CD14-positive monocyte (primary cell): ENCODE data around the gene TRIM67. TPM values are rescaled to one million over a fixed set of nuclear protein-coding genes. Genes with fewer than 3 reads are reported as not detected.
A peak's percentile ranks its signal among the peaks of the same experiment; 100 is the strongest.

Experiments
- DNase-seq, 3 donors: peaks; one replicate each; pipeline ENCODE4 v3.0.0-alpha.2; 2011 to 2022
- H2AFZ ChIP-seq: 2 replicates; pipeline ENCODE4 v1.6.0; 2012; ENCODE audit warnings: mild to moderate bottlenecking, low read depth, low read length, inconsistent platforms; ENCODE audit not compliant: insufficient read depth, poor library complexity, severe bottlenecking
- H3K27ac ChIP-seq, 2 donors: 1 replicate in 1 of 2; 2 replicates in 1 of 2; pipeline ENCODE4 v1.5.1; 2012 to 2013; ENCODE audit warnings: low read length in 2 of 2, control low read depth in 1 of 2, inconsistent platforms in 1 of 2, low read depth in 1 of 2, mild to moderate bottlenecking in 1 of 2
- H3K27me3 ChIP-seq, 2 donors: one replicate each; pipeline versions ENCODE4 v1.6.0 to v1.6.1; 2011 to 2013; ENCODE audit warnings: low read length in 2 of 2; ENCODE audit not compliant: control insufficient read depth in 2 of 2, insufficient read depth in 2 of 2
- H3K36me3 ChIP-seq, 2 donors: replicated peaks in 1 of 2; 1 replicate in 1 of 2; 2 replicates in 1 of 2; pipeline versions ENCODE4 v1.5.1 to v1.6.1; 2012 to 2013; ENCODE audit warnings: low read length in 2 of 2, control low read depth in 1 of 2, inconsistent platforms in 1 of 2, mild to moderate bottlenecking in 1 of 2; ENCODE audit not compliant: insufficient read depth in 2 of 2, control insufficient read depth in 1 of 2
- H3K4me1 ChIP-seq, 2 donors: 1 replicate in 1 of 2; 2 replicates in 1 of 2; pipeline versions ENCODE4 v1.5.1 to v1.6.1; 2012 to 2013; ENCODE audit warnings: low read length in 2 of 2, control low read depth in 1 of 2, inconsistent platforms in 1 of 2, mild to moderate bottlenecking in 1 of 2, moderate library complexity in 1 of 2; ENCODE audit not compliant: insufficient read depth in 2 of 2, control insufficient read depth in 1 of 2
- H3K4me2 ChIP-seq: replicated peaks from 2 replicates; pipeline ENCODE3; 2012; ENCODE audit warnings: low read length, moderate library complexity, mild to moderate bottlenecking; ENCODE audit not compliant: poor library complexity, severe bottlenecking; ENCODE audit errors: extremely low read depth
- H3K4me3 ChIP-seq, 3 experiments: fragments of 200-600 bp in 1 of 3; sonication (generic) in 1 of 3; replicated peaks in 1 of 3; 1 replicate in 2 of 3; 2 replicates in 1 of 3; pipeline ENCODE4 v1.5.1; 2011 to 2013; ENCODE audit warnings: low read length in 3 of 3, mild to moderate bottlenecking in 3 of 3, control low read depth in 2 of 3, low read depth in 2 of 3, inconsistent platforms in 1 of 3, moderate library complexity in 1 of 3
- H3K79me2 ChIP-seq: 2 replicates; pipeline ENCODE4 v1.6.0; 2012; ENCODE audit warnings: mild to moderate bottlenecking, control low read depth, inconsistent platforms, low read length, moderate library complexity; ENCODE audit not compliant: insufficient read depth
- H3K9ac ChIP-seq: 2 replicates; pipeline ENCODE4 v1.6.0; 2017; ENCODE audit warnings: low read length, mild to moderate bottlenecking; ENCODE audit not compliant: insufficient read depth, poor library complexity, severe bottlenecking
- H3K9me3 ChIP-seq, 2 donors: replicated peaks in 1 of 2; 1 replicate in 1 of 2; 2 replicates in 1 of 2; pipeline versions ENCODE4 v1.5.1 to v1.6.1; 2012 to 2013; ENCODE audit warnings: low read length in 2 of 2, control low read depth in 1 of 2; ENCODE audit not compliant: control insufficient read depth in 1 of 2, insufficient read depth in 1 of 2
- H4K20me1 ChIP-seq: 2 replicates; pipeline ENCODE4 v1.6.0; 2012; ENCODE audit warnings: mild to moderate bottlenecking, low read length, control low read depth, moderate library complexity; ENCODE audit not compliant: insufficient read depth
- H3K27ac Mint-ChIP-seq, 7 donors: one replicate each; pipeline ENCODE4 v1.8.0; 2020; ENCODE audit warnings: mild to moderate bottlenecking in 7 of 7, mixed read lengths in 7 of 7, moderate library complexity in 6 of 7, inconsistent platforms in 2 of 7
- H3K27me3 Mint-ChIP-seq, 3 donors: one replicate each; pipeline ENCODE4 v1.8.0; 2021 to 2022; ENCODE audit warnings: low read depth in 3 of 3, mild to moderate bottlenecking in 3 of 3, mixed read lengths in 3 of 3, moderate library complexity in 3 of 3, inconsistent platforms in 1 of 3
- H3K36me3 Mint-ChIP-seq, 2 donors: one replicate each; pipeline ENCODE4 v1.8.0; 2020; ENCODE audit warnings: mixed read lengths in 2 of 2, inconsistent platforms in 1 of 2, mild to moderate bottlenecking in 1 of 2
- H3K4me1 Mint-ChIP-seq: one replicate; pipeline ENCODE4 v1.8.0; 2020; ENCODE audit warnings: mild to moderate bottlenecking, mixed read lengths
- H3K4me3 Mint-ChIP-seq, 2 donors: one replicate each; pipeline ENCODE4 v1.8.0; 2020; ENCODE audit warnings: mild to moderate bottlenecking in 2 of 2, mixed read lengths in 2 of 2, moderate library complexity in 1 of 2
- H3K9me3 Mint-ChIP-seq, 7 donors: one replicate each; pipeline ENCODE4 v1.8.0; 2020 to 2022; ENCODE audit warnings: mixed read lengths in 7 of 7, mild to moderate bottlenecking in 6 of 7, moderate library complexity in 6 of 7, inconsistent platforms in 2 of 7
- CTCF ChIP-seq: fragments of 200-600 bp; IDR thresholded peaks from one replicate; pipeline ENCODE4 v1.8.0; 2022; ENCODE audit warnings: antibody characterized with exemption, mild to moderate bottlenecking
- WGBS: methylation state at CpG from one replicate; pipeline ENCODE4 v1.1.5; 2013; ENCODE audit warnings: missing lambda C conversion rate; ENCODE audit not compliant: insufficient coverage; 5-methylcytosine and 5-hydroxymethylcytosine counted together
- intact Hi-C, 2 donors: fragments of 100-400 bp; cut with micrococcal nuclease; formaldehyde crosslinking; loops; one replicate each; pipeline versions ENCODE4 v1.15.0 to v1.15.1; 2023
- polyA plus RNA-seq, 3 donors: library from polyadenylated mRNA; depleted of rRNA in 1 of 3; unstranded in 2 of 3; stranded (reverse) in 1 of 3; fragments of 300-500 nt in 2 of 3; fragments of >200 nt in 1 of 3; fragmentation: Illumina TruSeq in 2 of 3; gene quantifications; 1 replicate in 2 of 3; 2 replicates in 1 of 3; pipeline ENCODE4 v1.2.3, GENCODE V29; 2012 to 2021

The TRIM67 gene
- polyA plus RNA-seq, 3 donors = not detected

DNA sequence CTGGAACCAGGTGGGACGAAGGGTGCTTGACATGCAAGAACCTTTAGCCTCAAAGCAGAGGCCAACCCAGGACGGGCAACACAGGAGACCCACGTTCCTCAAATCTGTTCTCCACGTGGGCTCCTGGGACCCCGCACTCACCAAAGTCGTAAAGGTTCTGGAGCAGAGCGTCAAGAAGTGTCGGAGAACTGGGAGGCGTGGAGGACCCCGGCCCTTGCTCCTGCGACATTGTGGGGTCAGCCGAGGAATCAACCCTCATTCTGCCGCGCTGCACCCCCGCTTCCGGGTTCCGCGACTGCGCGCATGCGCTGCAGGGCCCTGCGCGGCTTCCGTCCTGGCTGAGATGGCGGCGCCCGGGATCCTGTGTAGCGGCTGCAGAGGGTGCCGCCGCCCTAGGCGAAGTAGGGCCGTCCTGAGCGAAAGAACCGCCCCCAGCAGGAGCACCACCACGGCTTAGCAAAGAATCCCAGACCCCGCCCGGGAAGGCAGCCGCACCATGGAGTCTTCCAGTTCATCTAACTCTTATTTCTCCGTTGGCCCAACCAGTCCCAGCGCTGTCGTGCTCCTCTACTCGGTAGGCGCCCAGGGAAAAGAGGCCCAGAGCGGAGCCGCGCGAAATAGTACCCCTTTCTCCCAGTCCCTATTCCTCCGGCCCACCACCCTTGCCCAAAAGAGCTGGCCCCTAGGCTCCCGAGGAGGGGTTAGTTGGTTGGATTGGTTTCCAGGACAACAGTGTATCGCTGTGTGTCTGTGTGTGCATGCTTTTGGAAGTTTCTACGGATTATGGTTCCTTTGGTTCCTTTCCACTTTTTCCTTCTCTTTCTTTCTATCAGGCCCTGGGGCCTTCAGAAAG lies 79.3 kb downstream of the TRIM67 start, which contains the start of gene GNPAT:
TSS of gene GNPAT (plus strand) at position 330 of the 853 bp plus-strand sequence. CDS start at position 497, 167 bp downstream.
- Histone ChIP-seq H3K27ac (peak within 1 kb of the TSS; percentile 54 to 95), H3K9ac (peak within 1 kb of the TSS; percentile 93), H3K79me2 (peaks cover 82% of the 10 kb centered on the region), H3K36me3 (peaks cover 18 to 38% of the 10 kb centered on the region in 2 donors), H4K20me1 (peaks cover 8% of the 10 kb centered on the region), H3K4me1 (peaks cover 30 to 34% of the 10 kb centered on the region in 2 donors), H3K9me3 (no peaks in the 10 kb centered on the region), H3K27me3 (no peaks in the 10 kb centered on the region), H2AFZ (peak within 1 kb of the TSS; percentile 99), H3K4me3 (peak within 1 kb of the TSS; percentile 78 to 95 (median 94)), H3K4me2 (peak within 1 kb of the TSS; percentile 79)
- under 1% methylated on average over 42 of the region's 51 CpGs for WGBS
- intact Hi-C loops = loop anchor here in 1 of 2 donors (10.0 kb wide), 2 partner anchors 94 to 1874 kb away; partner anchors contain the start of genes EXOC8 and SPRTN
- peaks cover 34 to 43% of the 10 kb centered on the region in 2 donors for H3K36me3 Mint-ChIP-seq
- peaks cover 0 to 2% (median 0%) of the 10 kb centered on the region in 3 donors for H3K27me3 Mint-ChIP-seq
- peak within 1 kb of the TSS; percentile 94 to 98 (median 97) for H3K27ac Mint-ChIP-seq
- H3K9me3 Mint-ChIP-seq = peaks cover 0 to 2% (median 0%) of the 10 kb centered on the region in 7 donors
- DNase-seq = peak; percentile 78 to 82 (median 81)
- peak within 1 kb of the TSS; percentile 92 to 97 for H3K4me3 Mint-ChIP-seq
- H3K4me1 Mint-ChIP-seq = peaks cover 60% of the 10 kb centered on the region
- no peak for TF ChIP-seq CTCF

- Mint-ChIP-seq H3K27ac (peak overlapping the region; percentile 94 to 98 (median 97)), H3K4me1 (peaks cover 54% of the 10 kb centered on the region), H3K27me3 (peaks cover 0 to 2% (median 0%) of the 10 kb centered on the region in 3 donors), H3K36me3 (peaks cover 33 to 42% of the 10 kb centered on the region in 2 donors), H3K4me3 (peak overlapping the region; percentile 92 to 97), H3K9me3 (peaks cover 0 to 2% (median 0%) of the 10 kb centered on the region in 7 donors)
- Histone ChIP-seq H3K36me3 (peaks cover 17 to 36% of the 10 kb centered on the region in 2 donors), H3K27ac (peak overlapping the region; percentile 54 to 95), H3K9ac (peak overlapping the region; percentile 93), H2AFZ (peak overlapping the region; percentile 99), H3K4me2 (peak overlapping the region; percentile 79), H4K20me1 (peaks cover 14% of the 10 kb centered on the region), H3K4me3 (peak overlapping the region; percentile 78 to 95 (median 94)), H3K27me3 (no peaks in the 10 kb centered on the region), H3K9me3 (no peaks in the 10 kb centered on the region), H3K79me2 (peaks cover 84% of the 10 kb centered on the region), H3K4me1 (peaks cover 30 to 32% of the 10 kb centered on the region in 2 donors)
- TF ChIP-seq CTCF = no peak
- intact Hi-C loops = loop anchor here in 1 of 2 donors (10.0 kb wide), 2 partner anchors 93 to 1873 kb away; partner anchors contain the start of genes EXOC8 and SPRTN
- 0% methylated on average over 4 of the region's 10 CpGs for WGBS
- peak in 1 of 3 donors; percentile 5 for DNase-seq
These were observed 79.9 kb downstream of the TRIM67 start for GRCh38 chr1:231241750-231242149.
